Midbrain (tissue), 1 donor: Measurements from ENCODE around the gene ICA1L.

Experiments used
- DNase-seq: peaks from one replicate; lab custom pipeline; 2025; lab: John Stamatoyannopoulos, UW

ICA1L gene

GRCh38 chr2:202782940-202783558, 88.5 kb downstream of the ICA1L start:
- no peak for DNase-seq

- no peak for DNase-seq
Observed at GRCh38 chr2:202780514-202781021, 91.0 kb downstream of the ICA1L start.

- no peak for DNase-seq
Observed at GRCh38 chr2:202778217-202778616, 93.3 kb downstream of the ICA1L start.

GRCh38 chr2:202774104-202774503, 97.5 kb downstream of the ICA1L start:
- DNase-seq = no peak

- no peak for DNase-seq
Observed at GRCh38 chr2:202773301-202773973, 98.1 kb downstream of the ICA1L start.

- DNase-seq = no peak
Observed at GRCh38 chr2:202771741-202772460, 99.7 kb downstream of the ICA1L start.

- no peak for DNase-seq
Observed at GRCh38 chr2:202771336-202771735, 100.2 kb downstream of the ICA1L start.

GRCh38 chr2:202769201-202769600, 102.4 kb downstream of the ICA1L start:
- no peak for DNase-seq

GRCh38 chr2:202768273-202768672, 103.3 kb downstream of the ICA1L start:
- no peak for DNase-seq

- no peak for DNase-seq
Observed at GRCh38 chr2:202765436-202765835, 106.1 kb downstream of the ICA1L start.

- DNase-seq = no peak
Observed at GRCh38 chr2:202764991-202765390, 106.6 kb downstream of the ICA1L start.

- DNase-seq = no peak
Observed at GRCh38 chr2:202763916-202764315, 107.7 kb downstream of the ICA1L start.

- no peak for DNase-seq
Observed at GRCh38 chr2:202762556-202762955, 109.0 kb downstream of the ICA1L start.

- DNase-seq = no peak
Observed at GRCh38 chr2:202760848-202761247, 110.7 kb downstream of the ICA1L start.

GRCh38 chr2:202758604-202759003, 113.0 kb downstream of the ICA1L start:
- DNase-seq = no peak

- DNase-seq = no peak
Observed at GRCh38 chr2:202758128-202758527, 113.4 kb downstream of the ICA1L start.

GRCh38 chr2:202757339-202757738, 114.2 kb downstream of the ICA1L start:
- DNase-seq = no peak

GRCh38 chr2:202756598-202756997, 115.0 kb downstream of the ICA1L start:
- no peak for DNase-seq

GRCh38 chr2:202754936-202755335, 116.6 kb downstream of the ICA1L start:
- DNase-seq = no peak

GRCh38 chr2:202752071-202752470, 119.5 kb downstream of the ICA1L start:
- DNase-seq = no peak

GRCh38 chr2:202750763-202751427, 120.7 kb downstream of the ICA1L start:
- DNase-seq = no peak

GRCh38 chr2:202749477-202749876, 122.1 kb downstream of the ICA1L start:
- no peak for DNase-seq
